Breast epithelium (tissue), 3 donors: ENCODE results near the gene ADAM23.

ENCODE experiments used
- CTCF ChIP-seq, 3 donors: fragments of 450-650 bp; IDR thresholded peaks; one replicate each; pipeline ENCODE4 v1.5.1; 2016 to 2017; ENCODE audit warnings: antibody characterized with exemption in 3 of 3, mild to moderate bottlenecking in 3 of 3, moderate library complexity in 3 of 3
- POLR2AphosphoS5 ChIP-seq, 3 donors: sonication (generic); formaldehyde crosslinking; IDR thresholded peaks; one replicate each; pipeline ENCODE4 v1.6.1; 2017; ENCODE audit warnings: antibody characterized with exemption in 3 of 3

GRCh38 chr2:206556357-206556949 is 113.1 kb downstream of the ADAM23 start:
- TF ChIP-seq CTCF (IDR thresholded peaks at IDR 0.05) (no peak), POLR2AphosphoS5 (IDR thresholded peaks at IDR 0.05) (no peak)
